ENCODE data around the gene PKLR. TPM values are rescaled to one million over a fixed set of nuclear protein-coding genes. Genes with fewer than 3 reads are reported as not detected.

Gene PKLR
- polyA plus RNA-seq, 1 donor from 2014 or later = not detected

- TF ChIP-seq TAF1 (IDR thresholded peaks at IDR 0.05; ENCODE audit: low read depth) (no peak), CTCF (IDR thresholded peaks at IDR 0.05; ENCODE audit: poor library complexity, severe bottlenecking) (no peak), REST (IDR thresholded peaks at IDR 0.05; ENCODE audit: borderline replicate concordance) (no peak), EP300 (conservative IDR thresholded peaks at IDR 0.05; ENCODE audit: poor library complexity, severe bottlenecking) (no peak), RAD21 (conservative IDR thresholded peaks at IDR 0.05) (no peak), EZH2 (IDR thresholded peaks at IDR 0.05; ENCODE audit: borderline replicate concordance, insufficient read depth, low read length, poor library complexity, severe bottlenecking) (no peak), MXI1 (conservative IDR thresholded peaks at IDR 0.05; ENCODE audit: poor library complexity, severe bottlenecking) (no peak), SMC3 (conservative IDR thresholded peaks at IDR 0.05; ENCODE audit: poor library complexity) (no peak), POLR2AphosphoS5 (IDR thresholded peaks at IDR 0.05) (no peak)
- H3K9me2 ChIP-seq (ENCODE audit: insufficient read depth, low read length) = no peaks in the 10 kb centered on the region
- H3K9me3 ChIP-seq (ENCODE audit: low read length) = no peaks in the 10 kb centered on the region
- H3K27me3 ChIP-seq (ENCODE audit: insufficient read depth, low read depth, low read length) = no peaks in the 10 kb centered on the region
- no peak overlapping the region for H3K4me3 ChIP-seq (ENCODE audit: low read length)
- no peak overlapping the region for H2AFZ ChIP-seq (ENCODE audit: low read depth, low read length)
- no peak overlapping the region for H3K9ac ChIP-seq (ENCODE audit: low read length)
- peaks cover 4% of the 10 kb centered on the region for H3F3A ChIP-seq (ENCODE audit: insufficient read depth, low read length, poor library complexity, severe bottlenecking)
- H4K20me1 ChIP-seq (ENCODE audit: insufficient read depth) = no peaks in the 10 kb centered on the region
- peaks cover 16% of the 10 kb centered on the region for H3K79me2 ChIP-seq (replicated peaks; ENCODE audit: insufficient read depth, low read length)
- no peak overlapping the region for H3K27ac ChIP-seq (ENCODE audit: low read length)
- H3K4me2 ChIP-seq (ENCODE audit: low read length) = no peak overlapping the region
- H3K36me3 ChIP-seq (ENCODE audit: insufficient read depth, low read length) = no peaks in the 10 kb centered on the region
These were observed 41.0 kb downstream of the PKLR start for GRCh38 chr1:155260276-155260675.

DNA sequence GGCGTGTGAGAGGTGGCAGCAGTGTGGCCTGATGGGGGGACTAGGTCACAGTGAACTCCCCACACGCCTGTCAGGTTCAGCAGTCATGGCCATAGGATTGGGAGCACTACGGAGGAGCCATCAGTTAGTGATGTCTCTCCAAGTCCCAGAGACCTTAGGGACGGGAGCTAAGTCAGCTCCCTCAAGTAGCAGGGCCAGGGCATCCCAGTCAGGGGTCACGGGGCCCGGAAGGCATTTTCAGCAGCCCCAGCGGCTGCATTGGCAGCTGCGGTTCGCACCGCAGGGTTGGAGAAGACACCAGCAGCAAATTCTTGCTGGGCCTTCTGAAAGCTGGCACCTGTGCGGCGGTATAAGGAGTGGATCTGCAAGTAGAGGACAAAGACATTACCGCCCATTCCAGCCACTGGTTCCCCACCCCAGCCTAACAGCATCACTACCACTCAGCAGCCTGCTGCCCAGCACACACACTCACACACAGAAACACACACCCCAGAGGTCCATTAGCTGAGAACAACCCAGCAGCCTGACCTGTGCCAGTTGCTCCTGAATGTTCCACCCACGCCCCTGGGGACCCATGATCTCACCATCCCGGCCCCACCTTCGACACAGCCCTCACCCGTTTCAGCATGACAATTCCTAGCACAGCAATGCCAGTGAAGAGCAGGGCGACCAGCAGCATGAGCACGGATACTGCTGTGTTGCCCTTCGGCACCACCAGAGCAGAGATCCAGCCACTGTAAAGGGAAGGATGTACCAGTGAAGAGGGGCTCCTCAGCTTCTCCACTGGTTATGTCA lies 45.0 kb downstream of the PKLR start:
- H3K27ac ChIP-seq (ENCODE audit: low read length) = peak overlapping the region; percentile 67

More for the DNA sequence above, 45.0 kb downstream of the PKLR start:
- Histone ChIP-seq H3K79me2 (replicated peaks; ENCODE audit: insufficient read depth, low read length) (peaks cover 16% of the 10 kb centered on the region), H3K4me3 (ENCODE audit: low read length) (peak overlapping the region; percentile 94), H3F3A (ENCODE audit: insufficient read depth, low read length, poor library complexity, severe bottlenecking) (no peaks in the 10 kb centered on the region), H3K36me3 (ENCODE audit: insufficient read depth, low read length) (no peaks in the 10 kb centered on the region), H2AFZ (ENCODE audit: low read depth, low read length) (no peak overlapping the region), H3K27me3 (ENCODE audit: insufficient read depth, low read depth, low read length) (no peaks in the 10 kb centered on the region), H3K4me2 (ENCODE audit: low read length) (no peak overlapping the region), H3K9me2 (ENCODE audit: insufficient read depth, low read length) (no peaks in the 10 kb centered on the region), H3K9me3 (ENCODE audit: low read length) (no peaks in the 10 kb centered on the region), H4K20me1 (ENCODE audit: insufficient read depth) (no peaks in the 10 kb centered on the region), H3K9ac (ENCODE audit: low read length) (peak overlapping the region; percentile 91)
- TF ChIP-seq EZH2 (IDR thresholded peaks at IDR 0.05; ENCODE audit: borderline replicate concordance, insufficient read depth, low read length, poor library complexity, severe bottlenecking) (no peak), SMC3 (conservative IDR thresholded peaks at IDR 0.05; ENCODE audit: poor library complexity) (no peak), REST (IDR thresholded peaks at IDR 0.05; ENCODE audit: borderline replicate concordance) (no peak), MXI1 (conservative IDR thresholded peaks at IDR 0.05; ENCODE audit: poor library complexity, severe bottlenecking) (no peak), RAD21 (conservative IDR thresholded peaks at IDR 0.05) (no peak), EP300 (conservative IDR thresholded peaks at IDR 0.05; ENCODE audit: poor library complexity, severe bottlenecking) (no peak), TAF1 (IDR thresholded peaks at IDR 0.05; ENCODE audit: low read depth) (no peak), CTCF (IDR thresholded peaks at IDR 0.05; ENCODE audit: poor library complexity, severe bottlenecking) (no peak), POLR2AphosphoS5 (IDR thresholded peaks at IDR 0.05) (no peak)

Measured in neural cell (in vitro differentiated cells).